B cell (primary cell): Measurements from ENCODE around the gene SERPINB12.

Experiments used
- CTCF ChIP-seq: fragments of 200-600 bp; IDR thresholded peaks from one replicate; pipeline ENCODE4 v1.8.0; 2022; ENCODE audit warnings: antibody characterized with exemption, mild to moderate bottlenecking
- EZH2 ChIP-seq: IDR thresholded peaks from 2 replicates; pipeline ENCODE4 v1.6.1; 2012; ENCODE audit warnings: borderline replicate concordance, low read depth, mild to moderate bottlenecking, moderate library complexity, low read length; ENCODE audit not compliant: insufficient read depth, poor library complexity, severe bottlenecking

DNA sequence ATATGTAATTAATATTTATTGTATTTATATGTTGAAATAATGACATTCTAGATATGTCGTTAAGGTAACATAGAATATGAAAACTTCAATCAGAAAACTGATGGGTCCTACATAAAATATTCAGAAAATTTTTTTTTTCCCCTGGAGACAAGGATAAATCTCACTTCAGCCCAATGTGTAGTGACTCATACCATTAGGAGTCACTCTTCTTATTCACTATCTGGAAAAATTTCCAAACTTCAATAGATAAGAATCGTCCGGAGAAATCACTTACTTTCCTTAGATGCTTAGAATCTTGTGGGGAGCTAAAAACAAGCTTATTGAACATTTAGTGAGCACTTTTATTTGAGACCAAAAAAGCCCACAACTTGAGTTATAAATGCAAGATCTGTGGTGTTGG lies 49.6 kb downstream of the SERPINB12 start:
- TF ChIP-seq EZH2 (no peak), CTCF (no peak)
